Measurements from ENCODE around the gene LEF1. TPM values are rescaled to one million over a fixed set of nuclear protein-coding genes. Genes with fewer than 3 reads are reported as not detected.

LEF1 gene
- total and polyA plus RNA-seq, 2 experiments from 2014 or later = 0.50 to 0.73 TPM

DNA sequence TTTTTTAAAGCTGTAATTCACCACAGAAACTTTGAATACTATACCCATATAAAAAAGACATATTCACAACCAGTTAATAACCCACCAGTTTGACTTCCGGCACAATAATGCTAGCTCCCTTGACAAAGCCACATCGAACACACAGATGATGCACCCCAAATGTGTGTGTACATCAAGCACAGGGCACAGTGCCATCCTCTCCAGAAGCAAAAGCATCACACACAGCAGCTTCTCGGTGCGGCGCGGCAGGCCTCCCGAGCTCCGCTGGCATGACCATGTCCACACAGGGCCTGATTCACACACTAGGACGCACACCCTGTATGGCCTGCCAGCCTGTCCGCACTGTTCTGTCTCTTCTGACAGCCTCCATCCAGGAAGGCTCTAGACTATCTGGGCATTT is 88.0 kb downstream of the LEF1 start (continued):
- TF ChIP-seq, protein P1, sequence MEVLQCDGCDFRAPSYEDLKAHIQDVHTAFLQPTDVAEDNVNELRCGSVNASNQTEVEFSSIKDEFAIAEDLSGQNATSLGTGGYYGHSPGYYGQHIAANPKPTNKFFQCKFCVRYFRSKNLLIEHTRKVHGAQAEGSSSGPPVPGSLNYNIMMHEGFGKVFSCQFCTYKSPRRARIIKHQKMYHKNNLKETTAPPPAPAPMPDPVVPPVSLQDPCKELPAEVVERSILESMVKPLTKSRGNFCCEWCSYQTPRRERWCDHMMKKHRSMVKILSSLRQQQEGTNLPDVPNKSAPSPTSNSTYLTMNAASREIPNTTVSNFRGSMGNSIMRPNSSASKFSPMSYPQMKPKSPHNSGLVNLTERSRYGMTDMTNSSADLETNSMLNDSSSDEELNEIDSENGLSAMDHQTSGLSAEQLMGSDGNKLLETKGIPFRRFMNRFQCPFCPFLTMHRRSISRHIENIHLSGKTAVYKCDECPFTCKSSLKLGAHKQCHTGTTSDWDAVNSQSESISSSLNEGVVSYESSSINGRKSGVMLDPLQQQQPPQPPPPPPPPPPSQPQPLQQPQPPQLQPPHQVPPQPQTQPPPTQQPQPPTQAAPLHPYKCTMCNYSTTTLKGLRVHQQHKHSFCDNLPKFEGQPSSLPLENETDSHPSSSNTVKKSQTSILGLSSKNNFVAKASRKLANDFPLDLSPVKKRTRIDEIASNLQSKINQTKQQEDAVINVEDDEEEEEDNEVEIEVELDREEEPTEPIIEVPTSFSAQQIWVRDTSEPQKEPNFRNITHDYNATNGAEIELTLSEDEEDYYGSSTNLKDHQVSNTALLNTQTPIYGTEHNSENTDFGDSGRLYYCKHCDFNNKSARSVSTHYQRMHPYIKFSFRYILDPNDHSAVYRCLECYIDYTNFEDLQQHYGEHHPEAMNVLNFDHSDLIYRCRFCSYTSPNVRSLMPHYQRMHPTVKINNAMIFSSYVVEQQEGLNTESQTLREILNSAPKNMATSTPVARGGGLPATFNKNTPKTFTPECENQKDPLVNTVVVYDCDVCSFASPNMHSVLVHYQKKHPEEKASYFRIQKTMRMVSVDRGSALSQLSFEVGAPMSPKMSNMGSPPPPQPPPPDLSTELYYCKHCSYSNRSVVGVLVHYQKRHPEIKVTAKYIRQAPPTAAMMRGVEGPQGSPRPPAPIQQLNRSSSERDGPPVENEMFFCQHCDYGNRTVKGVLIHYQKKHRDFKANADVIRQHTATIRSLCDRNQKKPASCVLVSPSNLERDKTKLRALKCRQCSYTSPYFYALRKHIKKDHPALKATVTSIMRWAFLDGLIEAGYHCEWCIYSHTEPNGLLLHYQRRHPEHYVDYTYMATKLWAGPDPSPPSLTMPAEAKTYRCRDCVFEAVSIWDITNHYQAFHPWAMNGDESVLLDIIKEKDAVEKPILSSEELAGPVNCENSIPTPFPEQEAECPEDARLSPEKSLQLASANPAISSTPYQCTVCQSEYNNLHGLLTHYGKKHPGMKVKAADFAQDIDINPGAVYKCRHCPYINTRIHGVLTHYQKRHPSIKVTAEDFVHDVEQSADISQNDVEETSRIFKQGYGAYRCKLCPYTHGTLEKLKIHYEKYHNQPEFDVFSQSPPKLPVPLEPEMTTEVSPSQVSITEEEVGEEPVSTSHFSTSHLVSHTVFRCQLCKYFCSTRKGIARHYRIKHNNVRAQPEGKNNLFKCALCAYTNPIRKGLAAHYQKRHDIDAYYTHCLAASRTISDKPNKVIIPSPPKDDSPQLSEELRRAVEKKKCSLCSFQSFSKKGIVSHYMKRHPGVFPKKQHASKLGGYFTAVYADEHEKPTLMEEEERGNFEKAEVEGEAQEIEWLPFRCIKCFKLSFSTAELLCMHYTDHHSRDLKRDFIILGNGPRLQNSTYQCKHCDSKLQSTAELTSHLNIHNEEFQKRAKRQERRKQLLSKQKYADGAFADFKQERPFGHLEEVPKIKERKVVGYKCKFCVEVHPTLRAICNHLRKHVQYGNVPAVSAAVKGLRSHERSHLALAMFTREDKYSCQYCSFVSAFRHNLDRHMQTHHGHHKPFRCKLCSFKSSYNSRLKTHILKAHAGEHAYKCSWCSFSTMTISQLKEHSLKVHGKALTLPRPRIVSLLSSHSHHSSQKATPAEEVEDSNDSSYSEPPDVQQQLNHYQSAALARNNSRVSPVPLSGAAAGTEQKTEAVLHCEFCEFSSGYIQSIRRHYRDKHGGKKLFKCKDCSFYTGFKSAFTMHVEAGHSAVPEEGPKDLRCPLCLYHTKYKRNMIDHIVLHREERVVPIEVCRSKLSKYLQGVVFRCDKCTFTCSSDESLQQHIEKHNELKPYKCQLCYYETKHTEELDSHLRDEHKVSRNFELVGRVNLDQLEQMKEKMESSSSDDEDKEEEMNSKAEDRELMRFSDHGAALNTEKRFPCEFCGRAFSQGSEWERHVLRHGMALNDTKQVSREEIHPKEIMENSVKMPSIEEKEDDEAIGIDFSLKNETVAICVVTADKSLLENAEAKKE (CRISPR knock-in tag; IDR thresholded peaks at IDR 0.05) = no peak
- TF ChIP-seq ZNF114 (CRISPR knock-in tag; IDR thresholded peaks at IDR 0.05) (no peak), POLR2AphosphoS5 (IDR thresholded peaks at IDR 0.05; ENCODE audit: low read depth) (no peak), NANOG (IDR thresholded peaks at IDR 0.05; ENCODE audit: borderline replicate concordance) (no peak)
- TF ChIP-seq, protein P2, sequence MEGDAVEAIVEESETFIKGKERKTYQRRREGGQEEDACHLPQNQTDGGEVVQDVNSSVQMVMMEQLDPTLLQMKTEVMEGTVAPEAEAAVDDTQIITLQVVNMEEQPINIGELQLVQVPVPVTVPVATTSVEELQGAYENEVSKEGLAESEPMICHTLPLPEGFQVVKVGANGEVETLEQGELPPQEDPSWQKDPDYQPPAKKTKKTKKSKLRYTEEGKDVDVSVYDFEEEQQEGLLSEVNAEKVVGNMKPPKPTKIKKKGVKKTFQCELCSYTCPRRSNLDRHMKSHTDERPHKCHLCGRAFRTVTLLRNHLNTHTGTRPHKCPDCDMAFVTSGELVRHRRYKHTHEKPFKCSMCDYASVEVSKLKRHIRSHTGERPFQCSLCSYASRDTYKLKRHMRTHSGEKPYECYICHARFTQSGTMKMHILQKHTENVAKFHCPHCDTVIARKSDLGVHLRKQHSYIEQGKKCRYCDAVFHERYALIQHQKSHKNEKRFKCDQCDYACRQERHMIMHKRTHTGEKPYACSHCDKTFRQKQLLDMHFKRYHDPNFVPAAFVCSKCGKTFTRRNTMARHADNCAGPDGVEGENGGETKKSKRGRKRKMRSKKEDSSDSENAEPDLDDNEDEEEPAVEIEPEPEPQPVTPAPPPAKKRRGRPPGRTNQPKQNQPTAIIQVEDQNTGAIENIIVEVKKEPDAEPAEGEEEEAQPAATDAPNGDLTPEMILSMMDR (conservative IDR thresholded peaks at IDR 0.05; ENCODE audit: low read depth in 2 of 2) = no peak
- TF ChIP-seq, protein P3, sequence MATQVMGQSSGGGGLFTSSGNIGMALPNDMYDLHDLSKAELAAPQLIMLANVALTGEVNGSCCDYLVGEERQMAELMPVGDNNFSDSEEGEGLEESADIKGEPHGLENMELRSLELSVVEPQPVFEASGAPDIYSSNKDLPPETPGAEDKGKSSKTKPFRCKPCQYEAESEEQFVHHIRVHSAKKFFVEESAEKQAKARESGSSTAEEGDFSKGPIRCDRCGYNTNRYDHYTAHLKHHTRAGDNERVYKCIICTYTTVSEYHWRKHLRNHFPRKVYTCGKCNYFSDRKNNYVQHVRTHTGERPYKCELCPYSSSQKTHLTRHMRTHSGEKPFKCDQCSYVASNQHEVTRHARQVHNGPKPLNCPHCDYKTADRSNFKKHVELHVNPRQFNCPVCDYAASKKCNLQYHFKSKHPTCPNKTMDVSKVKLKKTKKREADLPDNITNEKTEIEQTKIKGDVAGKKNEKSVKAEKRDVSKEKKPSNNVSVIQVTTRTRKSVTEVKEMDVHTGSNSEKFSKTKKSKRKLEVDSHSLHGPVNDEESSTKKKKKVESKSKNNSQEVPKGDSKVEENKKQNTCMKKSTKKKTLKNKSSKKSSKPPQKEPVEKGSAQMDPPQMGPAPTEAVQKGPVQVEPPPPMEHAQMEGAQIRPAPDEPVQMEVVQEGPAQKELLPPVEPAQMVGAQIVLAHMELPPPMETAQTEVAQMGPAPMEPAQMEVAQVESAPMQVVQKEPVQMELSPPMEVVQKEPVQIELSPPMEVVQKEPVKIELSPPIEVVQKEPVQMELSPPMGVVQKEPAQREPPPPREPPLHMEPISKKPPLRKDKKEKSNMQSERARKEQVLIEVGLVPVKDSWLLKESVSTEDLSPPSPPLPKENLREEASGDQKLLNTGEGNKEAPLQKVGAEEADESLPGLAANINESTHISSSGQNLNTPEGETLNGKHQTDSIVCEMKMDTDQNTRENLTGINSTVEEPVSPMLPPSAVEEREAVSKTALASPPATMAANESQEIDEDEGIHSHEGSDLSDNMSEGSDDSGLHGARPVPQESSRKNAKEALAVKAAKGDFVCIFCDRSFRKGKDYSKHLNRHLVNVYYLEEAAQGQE (IDR thresholded peaks at IDR 0.05; ENCODE audit: unreplicated experiment) = no peak

All from GM23338 (cell line).